ENCODE results near the gene GART. TPM values are rescaled to one million over a fixed set of nuclear protein-coding genes. Genes with fewer than 3 reads are reported as not detected.
"Not testable (repeated sequence)": the region's sequence is repeated elsewhere in the genome, so short reads cannot be mapped to it uniquely, and the experiment has no call there.

The GART gene
- polyA plus RNA-seq, 2 donors: 10.6 to 27.1 TPM

DNA sequence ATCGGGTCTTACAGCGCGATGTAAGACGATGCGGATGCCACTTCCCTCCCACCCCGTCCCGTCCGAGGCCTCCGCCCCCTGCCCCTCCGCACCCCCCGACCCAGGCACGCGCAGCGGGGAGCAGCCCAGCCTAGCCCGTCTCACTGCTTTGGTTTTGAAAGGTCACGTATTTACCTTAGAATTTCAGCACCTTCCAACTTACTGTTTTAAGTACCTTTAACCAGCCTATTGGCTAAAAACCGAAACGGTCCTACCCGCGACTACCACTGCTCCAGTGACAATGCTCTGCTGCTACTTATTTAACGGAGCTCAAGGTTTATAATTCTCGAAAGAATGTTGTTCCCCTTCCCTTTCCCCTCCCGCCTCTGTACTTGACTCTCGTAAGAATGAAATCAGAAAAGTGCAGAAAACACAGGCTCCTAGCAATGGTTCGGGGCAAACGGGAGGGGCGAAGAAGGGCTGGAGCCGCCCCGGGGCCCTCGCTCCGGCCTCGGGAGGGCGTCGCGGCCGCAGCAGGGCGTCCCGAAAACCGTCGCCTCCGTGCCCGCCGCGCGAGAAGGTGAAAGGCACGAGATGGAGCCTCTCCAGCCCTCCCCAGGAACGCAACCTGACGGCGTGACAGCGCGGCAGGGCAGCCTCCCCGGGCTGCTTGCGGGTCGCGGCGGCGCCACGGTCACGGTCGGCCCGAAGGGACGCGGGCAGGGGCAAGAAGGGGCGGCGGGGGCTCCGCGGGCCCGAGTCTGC, 62.8 kb downstream of the GART start:
- Histone ChIP-seq H3K4me3 (ENCODE audit: low read depth in 1 of 2, low read length in 2 of 2) (peak overlapping the region; percentile 89 to 93), H3K27me3 (ENCODE audit: control insufficient read depth in 1 of 2, insufficient read depth in 2 of 2, low read length in 2 of 2) (no peaks in the 10 kb centered on the region), H3K27ac (ENCODE audit: low read depth in 2 of 2, low read length in 1 of 2) (peak overlapping the region; percentile 96 to 98), H3K36me3 (ENCODE audit: control insufficient read depth in 2 of 2, insufficient read depth in 2 of 2, low read length in 1 of 2) (no peaks in the 10 kb centered on the region), H3K9me3 (ENCODE audit: control insufficient read depth in 2 of 2, insufficient read depth in 1 of 2, low read depth in 1 of 2, low read length in 1 of 2) (peaks cover 0 to 2% of the 10 kb centered on the region in 2 donors), H3K4me1 (ENCODE audit: control insufficient read depth in 2 of 2, insufficient read depth in 2 of 2, low read length in 1 of 2) (peaks cover 2 to 3% of the 10 kb centered on the region in 2 donors)
- 0% methylated on average over 54 to 68 of the region's 68 CpGs for WGBS, 2 donors

DNA sequence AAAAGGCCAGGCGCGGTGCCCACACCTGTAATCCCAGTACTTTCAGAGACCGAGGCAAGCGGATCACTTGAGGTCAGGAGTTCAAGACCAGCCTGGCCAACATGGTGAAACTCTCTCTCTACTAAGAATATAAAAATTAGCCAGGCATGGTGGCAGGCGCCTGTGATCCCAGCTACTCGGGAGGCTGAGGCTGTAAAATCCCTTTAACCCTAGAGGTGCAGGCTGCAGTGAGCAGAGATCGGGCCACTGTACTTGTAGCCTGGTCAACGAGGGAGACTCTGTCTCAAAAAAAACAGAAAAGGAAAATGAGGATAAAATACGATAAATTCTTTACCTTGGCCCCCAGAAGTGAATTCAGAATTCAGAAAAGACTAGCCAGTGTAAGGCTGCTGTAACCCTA, 63.7 kb downstream of the GART start:
- Histone ChIP-seq H3K36me3 (ENCODE audit: control insufficient read depth in 2 of 2, insufficient read depth in 2 of 2, low read length in 1 of 2) (no peaks in the 10 kb centered on the region), H3K4me1 (ENCODE audit: control insufficient read depth in 2 of 2, insufficient read depth in 2 of 2, low read length in 1 of 2) (peaks cover 2 to 3% of the 10 kb centered on the region in 2 donors), H3K9me3 (ENCODE audit: control insufficient read depth in 2 of 2, insufficient read depth in 1 of 2, low read depth in 1 of 2, low read length in 1 of 2) (peaks cover 0 to 2% of the 10 kb centered on the region in 2 donors), H3K27me3 (ENCODE audit: control insufficient read depth in 1 of 2, insufficient read depth in 2 of 2, low read length in 2 of 2) (no peaks in the 10 kb centered on the region), H3K4me3 (ENCODE audit: low read depth in 1 of 2, low read length in 2 of 2) (peak overlapping the region in 1 of 2 donors; percentile 93), H3K27ac (ENCODE audit: low read depth in 2 of 2, low read length in 1 of 2) (peak overlapping the region in 1 of 2 donors; percentile 98)
- WGBS, 2 donors: 56 to 59% methylated on average over 9 of the region's 9 CpGs

DNA sequence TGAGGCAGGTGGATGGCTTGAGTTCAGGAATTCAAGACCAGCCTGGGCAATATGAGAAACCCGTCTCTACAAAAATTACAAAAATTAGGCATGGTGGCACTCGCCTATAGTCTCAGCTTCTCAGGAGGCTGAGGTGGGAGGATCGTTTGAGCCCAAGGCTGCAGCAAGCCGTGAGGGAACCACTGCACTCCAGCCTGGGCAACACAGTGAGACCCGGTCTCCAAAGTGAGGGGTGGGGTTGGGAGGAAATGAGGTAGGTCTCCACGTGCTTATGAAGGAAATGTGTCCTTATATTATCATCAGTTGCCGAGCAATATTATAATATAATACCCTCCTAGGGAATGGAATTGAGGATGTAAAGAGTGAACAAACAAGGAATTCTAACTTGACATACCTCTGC, 64.9 kb downstream of the GART start:
- no peak overlapping the region for H3K27ac ChIP-seq (ENCODE audit: low read depth in 2 of 2, low read length in 1 of 2)
- no peak overlapping the region for H3K4me3 ChIP-seq (ENCODE audit: low read depth in 1 of 2, low read length in 2 of 2)
- WGBS, 2 donors: 85 to 87% methylated on average over 7 of the region's 7 CpGs
- peaks cover 2 to 3% of the 10 kb centered on the region in 2 donors for H3K4me1 ChIP-seq (ENCODE audit: control insufficient read depth in 2 of 2, insufficient read depth in 2 of 2, low read length in 1 of 2)
- H3K9me3 ChIP-seq (ENCODE audit: control insufficient read depth in 2 of 2, insufficient read depth in 1 of 2, low read depth in 1 of 2, low read length in 1 of 2): peaks cover 0 to 2% of the 10 kb centered on the region in 2 donors
- H3K36me3 ChIP-seq (ENCODE audit: control insufficient read depth in 2 of 2, insufficient read depth in 2 of 2, low read length in 1 of 2): no peaks in the 10 kb centered on the region
- no peaks in the 10 kb centered on the region for H3K27me3 ChIP-seq (ENCODE audit: control insufficient read depth in 1 of 2, insufficient read depth in 2 of 2, low read length in 2 of 2)

DNA sequence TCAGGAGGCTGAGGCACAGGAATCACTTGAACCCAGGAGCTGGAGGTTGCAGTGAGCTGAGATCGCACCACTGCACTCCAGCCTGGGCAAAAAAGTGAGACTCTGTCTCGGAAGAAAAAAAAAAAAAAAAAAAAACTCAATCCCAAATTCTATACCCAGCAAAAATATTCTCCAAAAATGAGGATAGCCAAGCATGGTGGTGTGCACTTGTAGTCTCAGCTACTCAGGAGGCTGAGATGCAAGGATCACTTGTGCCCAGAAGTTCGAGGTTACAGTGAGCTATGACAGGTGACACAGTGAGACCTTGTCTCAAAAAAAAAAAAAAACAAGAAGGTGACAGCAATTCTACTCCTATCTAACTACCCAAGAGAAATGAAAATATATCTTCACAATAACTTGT, 68.6 kb downstream of the GART start:
- H3K9me3 ChIP-seq (ENCODE audit: control insufficient read depth in 2 of 2, insufficient read depth in 1 of 2, low read depth in 1 of 2, low read length in 1 of 2): no peaks in the 10 kb centered on the region
- no peaks in the 10 kb centered on the region for H3K27me3 ChIP-seq (ENCODE audit: control insufficient read depth in 1 of 2, insufficient read depth in 2 of 2, low read length in 2 of 2)
- H3K36me3 ChIP-seq (ENCODE audit: control insufficient read depth in 2 of 2, insufficient read depth in 2 of 2, low read length in 1 of 2): no peaks in the 10 kb centered on the region
- WGBS, 2 donors: 96 to 97% methylated on average over 3 of the region's 3 CpGs
- H3K4me1 ChIP-seq (ENCODE audit: control insufficient read depth in 2 of 2, insufficient read depth in 2 of 2, low read length in 1 of 2): peaks cover 2 to 3% of the 10 kb centered on the region in 2 donors
- no peak overlapping the region for H3K4me3 ChIP-seq (ENCODE audit: low read depth in 1 of 2, low read length in 2 of 2)
- no peak overlapping the region for H3K27ac ChIP-seq (ENCODE audit: low read depth in 2 of 2, low read length in 1 of 2)

DNA sequence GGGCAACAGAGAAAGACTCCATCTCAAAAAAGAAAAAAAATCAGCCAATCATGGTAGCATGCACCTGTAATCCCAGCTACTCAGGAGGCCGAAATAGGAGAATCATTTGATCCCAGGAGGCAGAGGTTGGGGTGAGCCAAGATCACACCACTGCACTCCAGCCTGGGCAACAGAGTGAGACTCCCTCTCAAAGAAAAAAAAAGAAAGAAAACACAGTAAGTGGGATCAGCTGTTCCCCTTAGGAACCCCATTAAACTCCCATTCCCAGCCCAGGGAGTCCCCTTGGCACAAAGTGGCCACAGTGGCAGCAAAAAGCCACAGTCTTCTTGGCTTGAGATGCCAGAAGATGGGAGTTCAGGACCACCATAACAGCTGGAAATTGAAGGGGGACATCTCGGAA, 71.2 kb downstream of the GART start:
- Histone ChIP-seq H3K9me3 (ENCODE audit: control insufficient read depth in 2 of 2, insufficient read depth in 1 of 2, low read depth in 1 of 2, low read length in 1 of 2) (no peaks in the 10 kb centered on the region), H3K36me3 (ENCODE audit: control insufficient read depth in 2 of 2, insufficient read depth in 2 of 2, low read length in 1 of 2) (no peaks in the 10 kb centered on the region), H3K4me3 (ENCODE audit: low read depth in 1 of 2, low read length in 2 of 2) (no peak overlapping the region), H3K27ac (ENCODE audit: low read depth in 2 of 2, low read length in 1 of 2) (no peak overlapping the region), H3K27me3 (ENCODE audit: control insufficient read depth in 1 of 2, insufficient read depth in 2 of 2, low read length in 2 of 2) (no peaks in the 10 kb centered on the region), H3K4me1 (ENCODE audit: control insufficient read depth in 2 of 2, insufficient read depth in 2 of 2, low read length in 1 of 2) (peaks cover 0 to 3% of the 10 kb centered on the region in 2 donors)
- 95 to 98% methylated on average over 2 of the region's 2 CpGs for WGBS, 2 donors

DNA sequence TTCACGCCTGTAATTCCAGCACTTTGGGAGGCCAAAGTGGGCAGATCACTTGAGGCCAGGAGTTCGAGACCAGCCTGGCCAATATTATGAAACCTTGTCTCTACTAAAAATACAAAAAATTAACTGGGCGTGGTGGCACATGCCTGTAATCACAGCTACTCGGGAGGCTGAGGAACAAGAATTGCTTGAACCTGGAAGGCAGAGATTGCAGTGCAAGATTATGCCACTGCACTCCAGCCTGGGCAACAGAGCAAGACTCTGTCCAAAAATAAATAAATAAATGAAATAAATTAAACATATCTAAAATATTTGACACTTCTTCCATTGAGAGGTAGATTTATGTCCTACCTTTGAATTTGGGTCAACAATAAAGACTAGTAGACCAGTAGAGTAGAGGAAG, 72.7 kb downstream of the GART start:
- not testable (repeated sequence) for H3K4me1 ChIP-seq (ENCODE audit: control insufficient read depth in 2 of 2, insufficient read depth in 2 of 2, low read length in 1 of 2); H3K9me3 ChIP-seq (ENCODE audit: control insufficient read depth in 2 of 2, insufficient read depth in 1 of 2, low read depth in 1 of 2, low read length in 1 of 2); H3K27me3 ChIP-seq (ENCODE audit: control insufficient read depth in 1 of 2, insufficient read depth in 2 of 2, low read length in 2 of 2); H3K4me3 ChIP-seq (ENCODE audit: low read depth in 1 of 2, low read length in 2 of 2); H3K36me3 ChIP-seq (ENCODE audit: control insufficient read depth in 2 of 2, insufficient read depth in 2 of 2, low read length in 1 of 2); H3K27ac ChIP-seq (ENCODE audit: low read depth in 2 of 2, low read length in 1 of 2)
- 85 to 91% methylated on average over 4 of the region's 4 CpGs for WGBS, 2 donors

DNA sequence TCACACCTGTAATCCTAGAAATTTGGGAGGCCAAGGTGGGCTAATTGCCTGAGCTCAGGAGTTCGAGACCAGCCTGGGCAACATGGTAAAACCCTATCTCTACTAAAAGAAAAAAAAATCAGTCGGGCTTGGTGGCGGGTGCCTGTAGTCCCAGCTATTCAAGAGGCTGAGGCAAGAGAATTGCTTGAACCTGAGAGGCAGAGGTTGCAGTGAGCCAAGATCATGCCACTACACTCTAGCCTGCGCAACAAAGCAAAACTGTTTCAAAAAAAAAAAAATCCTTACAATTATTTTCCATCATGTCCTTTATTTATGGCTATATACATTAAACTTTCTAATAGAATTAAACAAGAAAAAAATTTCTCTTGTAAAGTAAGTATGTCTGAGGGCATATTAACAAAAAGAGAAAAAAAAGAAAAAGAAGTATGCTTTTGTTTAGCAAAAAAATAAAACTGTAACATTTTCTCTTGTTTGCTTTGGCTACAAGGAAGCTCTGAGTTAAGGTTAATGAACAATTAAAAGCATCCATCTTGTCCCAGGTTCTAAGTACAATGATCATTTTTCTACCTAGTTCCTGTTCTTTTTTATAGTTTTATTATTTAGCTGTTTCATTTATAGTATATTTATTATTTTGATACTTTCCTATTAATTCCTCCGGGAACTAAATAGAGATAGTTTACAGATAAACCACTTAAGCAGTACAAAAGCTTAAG, 80.2 kb downstream of the GART start:
- no peaks in the 10 kb centered on the region for H3K4me1 ChIP-seq (ENCODE audit: control insufficient read depth in 2 of 2, insufficient read depth in 2 of 2, low read length in 1 of 2)
- H3K27ac ChIP-seq (ENCODE audit: low read depth in 2 of 2, low read length in 1 of 2): no peak overlapping the region
- no peaks in the 10 kb centered on the region for H3K9me3 ChIP-seq (ENCODE audit: control insufficient read depth in 2 of 2, insufficient read depth in 1 of 2, low read depth in 1 of 2, low read length in 1 of 2)
- no peaks in the 10 kb centered on the region for H3K27me3 ChIP-seq (ENCODE audit: control insufficient read depth in 1 of 2, insufficient read depth in 2 of 2, low read length in 2 of 2)
- no peak overlapping the region for H3K4me3 ChIP-seq (ENCODE audit: low read depth in 1 of 2, low read length in 2 of 2)
- peaks cover 0 to 2% of the 10 kb centered on the region in 2 donors for H3K36me3 ChIP-seq (ENCODE audit: control insufficient read depth in 2 of 2, insufficient read depth in 2 of 2, low read length in 1 of 2)
- 85 to 94% methylated on average over 5 of the region's 5 CpGs for WGBS, 2 donors

DNA sequence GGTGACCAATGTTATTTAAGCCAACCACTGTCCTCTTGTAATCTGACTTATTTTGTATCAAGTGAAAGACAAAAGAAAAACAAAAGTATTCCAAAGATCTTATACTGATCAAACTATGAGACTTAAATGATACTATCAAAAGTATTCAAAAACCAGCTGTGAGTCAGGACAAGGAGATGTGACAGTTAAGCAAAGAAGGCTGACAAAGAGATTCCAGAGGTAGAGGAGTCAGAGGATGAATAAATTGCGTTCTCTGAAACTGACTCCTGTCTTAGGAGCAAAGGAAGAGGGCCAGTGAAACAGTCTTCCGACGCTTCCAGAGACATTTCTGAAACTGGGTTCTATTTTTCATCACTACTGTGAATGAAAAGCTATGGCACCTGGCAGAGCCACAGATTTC, 83.1 kb downstream of the GART start:
- Histone ChIP-seq H3K27ac (ENCODE audit: low read depth in 2 of 2, low read length in 1 of 2) (no peak overlapping the region), H3K27me3 (ENCODE audit: control insufficient read depth in 1 of 2, insufficient read depth in 2 of 2, low read length in 2 of 2) (no peaks in the 10 kb centered on the region), H3K9me3 (ENCODE audit: control insufficient read depth in 2 of 2, insufficient read depth in 1 of 2, low read depth in 1 of 2, low read length in 1 of 2) (no peaks in the 10 kb centered on the region), H3K36me3 (ENCODE audit: control insufficient read depth in 2 of 2, insufficient read depth in 2 of 2, low read length in 1 of 2) (peaks cover 0 to 2% of the 10 kb centered on the region in 2 donors), H3K4me3 (ENCODE audit: low read depth in 1 of 2, low read length in 2 of 2) (no peak overlapping the region), H3K4me1 (ENCODE audit: control insufficient read depth in 2 of 2, insufficient read depth in 2 of 2, low read length in 1 of 2) (no peaks in the 10 kb centered on the region)
- WGBS, 2 donors: 92 to 96% methylated on average over 3 of the region's 3 CpGs

DNA sequence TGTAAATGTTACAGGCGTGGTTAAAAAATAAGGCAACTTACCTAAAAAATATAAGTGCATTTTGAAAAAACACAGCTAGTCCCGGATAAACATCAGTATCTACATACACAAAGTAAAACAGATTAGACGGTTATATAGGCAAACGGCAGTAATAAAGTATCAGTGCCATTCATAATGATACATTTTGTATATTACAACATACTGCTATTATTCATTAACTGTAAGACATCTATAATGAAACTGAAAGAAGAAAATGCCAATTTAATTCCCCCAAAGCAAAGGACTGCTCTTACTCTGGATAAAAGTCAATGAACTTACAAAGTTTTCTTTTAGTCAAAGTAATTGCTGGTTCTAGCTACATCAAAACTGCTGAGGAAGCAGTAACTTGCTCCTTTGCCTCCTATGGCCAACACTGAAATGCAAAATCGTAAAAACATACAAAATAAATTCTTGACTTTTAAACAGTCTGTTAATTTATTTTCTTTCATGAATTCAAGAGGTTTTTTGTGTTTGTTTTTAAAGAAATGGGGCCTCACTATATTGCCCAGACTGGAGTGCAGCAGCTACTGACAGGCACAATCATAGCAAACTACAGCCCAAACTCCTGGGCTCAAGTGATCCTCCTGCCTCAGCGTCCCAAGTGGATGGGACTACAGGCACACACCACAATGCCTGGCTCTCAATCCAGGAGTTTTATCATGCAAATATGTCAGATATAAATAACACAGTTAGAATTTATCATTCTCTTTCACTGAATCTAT, 86.1 kb downstream of the GART start:
- H3K4me3 ChIP-seq (ENCODE audit: low read depth in 1 of 2, low read length in 2 of 2): no peak overlapping the region

More for the DNA sequence above, 86.1 kb downstream of the GART start:
- no peaks in the 10 kb centered on the region for H3K4me1 ChIP-seq (ENCODE audit: control insufficient read depth in 2 of 2, insufficient read depth in 2 of 2, low read length in 1 of 2)
- H3K36me3 ChIP-seq (ENCODE audit: control insufficient read depth in 2 of 2, insufficient read depth in 2 of 2, low read length in 1 of 2): peaks cover 0 to 3% of the 10 kb centered on the region in 2 donors
- H3K27me3 ChIP-seq (ENCODE audit: control insufficient read depth in 1 of 2, insufficient read depth in 2 of 2, low read length in 2 of 2): no peaks in the 10 kb centered on the region
- 81 to 86% methylated on average over 6 of the region's 6 CpGs for WGBS, 2 donors
- H3K27ac ChIP-seq (ENCODE audit: low read depth in 2 of 2, low read length in 1 of 2): no peak overlapping the region
- no peaks in the 10 kb centered on the region for H3K9me3 ChIP-seq (ENCODE audit: control insufficient read depth in 2 of 2, insufficient read depth in 1 of 2, low read depth in 1 of 2, low read length in 1 of 2)
